CD4-positive, alpha-beta T cell (primary cell): Measurements from ENCODE around the gene GEMIN7. TPM values are rescaled to one million over a fixed set of nuclear protein-coding genes. Genes with fewer than 3 reads are reported as not detected.

ENCODE experiments used
- ATAC-seq: fragments of 200-7000 bp; cut with Tn5 transposase; one replicate; pipeline ENCODE4 v1.10.0; 2022; ENCODE audit warnings: mild to moderate bottlenecking; ENCODE audit not compliant: poor library complexity
- CTCF ChIA-PET: fragments of 350-600 bp; sonication (Branson Sonifier 250); formaldehyde crosslinking; loops from one replicate; lab custom pipeline; 2021; ENCODE audit warnings: antibody characterized with exemption, inconsistent platforms; lab: Charles Lee
- POLR2A ChIA-PET: fragments of 350-600 bp; sonication (Branson Sonifier 250); formaldehyde crosslinking; loops from one replicate; lab custom pipeline; 2021; ENCODE audit warnings: antibody characterized with exemption, inconsistent platforms; lab: Charles Lee
- DNase-seq, 14 experiments: peaks; one replicate each; pipeline ENCODE4 v3.0.0-alpha.2; 2013 to 2020; ENCODE audit warnings: mixed read lengths in 2 of 14
- H3K27ac ChIP-seq, 2 donors: one replicate each; pipeline versions ENCODE4 v1.5.1 to v1.7.0; 2013; ENCODE audit warnings: low read length in 2 of 2, low read depth in 1 of 2, mild to moderate bottlenecking in 1 of 2
- H3K27me3 ChIP-seq, 2 experiments: 1 replicate in 1 of 2; 2 replicates in 1 of 2; pipeline versions ENCODE4 v1.6.1 to v1.7.0; 2013; ENCODE audit warnings: low read length in 2 of 2, control low read depth in 1 of 2, mild to moderate bottlenecking in 1 of 2, moderate library complexity in 1 of 2; ENCODE audit not compliant: insufficient read depth in 2 of 2, control insufficient read depth in 1 of 2
- H3K36me3 ChIP-seq: one replicate; pipeline ENCODE4 v1.6.1; 2013; ENCODE audit warnings: low read length, control low read depth; ENCODE audit not compliant: insufficient read depth
- H3K4me1 ChIP-seq: one replicate; pipeline ENCODE4 v1.6.1; 2013; ENCODE audit warnings: low read length, control low read depth; ENCODE audit not compliant: insufficient read depth
- H3K4me3 ChIP-seq: one replicate; pipeline ENCODE4 v1.5.1; 2013; ENCODE audit warnings: mild to moderate bottlenecking, low read length, moderate library complexity
- H3K9me3 ChIP-seq, 2 experiments: 1 replicate in 1 of 2; 2 replicates in 1 of 2; pipeline versions ENCODE4 v1.6.1 to v1.7.0; 2013; ENCODE audit warnings: low read length in 2 of 2, mild to moderate bottlenecking in 2 of 2, control low read depth in 1 of 2, moderate library complexity in 1 of 2; ENCODE audit not compliant: control insufficient read depth in 1 of 2, insufficient read depth in 1 of 2
- H3K27ac Mint-ChIP-seq: one replicate; pipeline ENCODE4 v1.8.0; 2020; ENCODE audit warnings: mixed read lengths
- H3K27me3 Mint-ChIP-seq: one replicate; pipeline ENCODE4 v1.8.0; 2021; ENCODE audit warnings: mixed read lengths
- H3K36me3 Mint-ChIP-seq: one replicate; pipeline ENCODE4 v1.8.0; 2021; ENCODE audit warnings: low read depth, mixed read lengths
- H3K4me1 Mint-ChIP-seq: one replicate; pipeline ENCODE4 v1.8.0; 2021; ENCODE audit warnings: low read depth, mixed read lengths
- H3K4me3 Mint-ChIP-seq: one replicate; pipeline ENCODE4 v1.8.0; 2020; ENCODE audit warnings: mild to moderate bottlenecking, mixed read lengths
- H3K9me3 Mint-ChIP-seq: one replicate; pipeline ENCODE4 v1.8.0; 2020; ENCODE audit warnings: mixed read lengths
- CTCF ChIP-seq: fragments of 200-600 bp; IDR thresholded peaks from one replicate; pipeline ENCODE4 v1.8.0; 2022; ENCODE audit warnings: antibody characterized with exemption, mild to moderate bottlenecking
- intact Hi-C, 2 experiments: fragments of 100-400 bp; cut with DNase I in 1 of 2; cut with micrococcal nuclease in 1 of 2; formaldehyde crosslinking; loops; one replicate each; pipeline versions ENCODE4 v1.15.1 to v1.9.0; 2023 to 2025; cut with DNase I, micrococcal nuclease
- total RNA-seq, 174 experiments: library from RNA in 2 of 174; stranded (reverse) in 2 of 174; gene quantifications; one replicate each; pipeline ENCODE4 v1.2.3 and lab custom pipeline; 2021 to 2026

The GEMIN7 gene
- total RNA-seq, 2 experiments from 2014 or later: 4.0 to 4.8 TPM

GRCh38 chr19:45125975-45126493 is 47.0 kb downstream of the GEMIN7 start:
- H3K9me3 Mint-ChIP-seq: no peaks in the 10 kb centered on the region
- Histone ChIP-seq H3K36me3 (no peaks in the 10 kb centered on the region), H3K4me3 (no peak overlapping the region), H3K9me3 (no peaks in the 10 kb centered on the region), H3K4me1 (peaks cover 25% of the 10 kb centered on the region), H3K27me3 (no peaks in the 10 kb centered on the region), H3K27ac (no peak overlapping the region)
- intact Hi-C loops: loop anchor here (2.0 to 5.0 kb wide), 3 partner anchors 34 to 109 kb away; partner anchors contain the start of gene PPP1R37 (in 1 of the 2)
- peaks cover 31% of the 10 kb centered on the region for H3K4me1 Mint-ChIP-seq
- no peak overlapping the region for H3K27ac Mint-ChIP-seq
- no peak overlapping the region for H3K4me3 Mint-ChIP-seq
- peak; percentile 52 to 79 (median 62) for DNase-seq
- no peaks in the 10 kb centered on the region for H3K27me3 Mint-ChIP-seq
- ATAC-seq: peak; percentile 92
- H3K36me3 Mint-ChIP-seq: no peaks in the 10 kb centered on the region
- CTCF ChIA-PET: no interaction called here
- POLR2A ChIA-PET: no interaction called here
- TF ChIP-seq CTCF: peak; percentile 70

GRCh38 chr19:45126654-45127053 is 47.6 kb downstream of the GEMIN7 start:
- POLR2A ChIA-PET: no interaction called here
- intact Hi-C loops: loop anchor here (2.0 to 5.0 kb wide), 3 partner anchors 34 to 110 kb away; partner anchors contain the start of gene PPP1R37 (in 1 of the 2)
- no peaks in the 10 kb centered on the region for H3K27me3 Mint-ChIP-seq
- H3K9me3 Mint-ChIP-seq: no peaks in the 10 kb centered on the region
- H3K36me3 Mint-ChIP-seq: no peaks in the 10 kb centered on the region
- DNase-seq (no peak), ATAC-seq (no peak)
- Histone ChIP-seq H3K4me1 (peaks cover 19% of the 10 kb centered on the region), H3K36me3 (no peaks in the 10 kb centered on the region), H3K27ac (no peak overlapping the region), H3K27me3 (no peaks in the 10 kb centered on the region), H3K4me3 (no peak overlapping the region), H3K9me3 (no peaks in the 10 kb centered on the region)
- no peak overlapping the region for H3K4me3 Mint-ChIP-seq
- H3K27ac Mint-ChIP-seq: no peak overlapping the region
- CTCF ChIA-PET: no interaction called here
- no peak for TF ChIP-seq CTCF
- H3K4me1 Mint-ChIP-seq: peaks cover 26% of the 10 kb centered on the region

GRCh38 chr19:45128146-45128545 is 49.1 kb downstream of the GEMIN7 start:
- no peak overlapping the region for H3K4me3 Mint-ChIP-seq
- Histone ChIP-seq H3K27ac (no peak overlapping the region), H3K36me3 (no peaks in the 10 kb centered on the region), H3K4me1 (peaks cover 13% of the 10 kb centered on the region), H3K27me3 (no peaks in the 10 kb centered on the region), H3K9me3 (no peaks in the 10 kb centered on the region), H3K4me3 (no peak overlapping the region)
- ChIA-PET POLR2A (interaction anchor here (0.5 kb wide), 1 partner anchor 25 kb away, joined by 3 read pairs; no protein-coding TSS in a partner anchor), CTCF (no interaction called here)
- H3K27ac Mint-ChIP-seq: no peak overlapping the region
- H3K4me1 Mint-ChIP-seq: peaks cover 16% of the 10 kb centered on the region
- no peaks in the 10 kb centered on the region for H3K9me3 Mint-ChIP-seq
- intact Hi-C loops: loop anchor here in 1 of 2 experiments (5.0 kb wide), 2 partner anchors 36 to 59 kb away; partner anchors contain the start of gene PPP1R37
- H3K27me3 Mint-ChIP-seq: no peaks in the 10 kb centered on the region
- no peak for ATAC-seq
- no peak for DNase-seq
- no peaks in the 10 kb centered on the region for H3K36me3 Mint-ChIP-seq
- TF ChIP-seq CTCF: no peak
